ENCODE measurements around the gene POLR2A. TPM values are rescaled to one million over a fixed set of nuclear protein-coding genes. Genes with fewer than 3 reads are reported as not detected.

The POLR2A gene
- total and polyA plus RNA-seq, 2 of the 4 experiments (the other 2 are of a cell fraction): 54.0 to 56.6 TPM

DNA sequence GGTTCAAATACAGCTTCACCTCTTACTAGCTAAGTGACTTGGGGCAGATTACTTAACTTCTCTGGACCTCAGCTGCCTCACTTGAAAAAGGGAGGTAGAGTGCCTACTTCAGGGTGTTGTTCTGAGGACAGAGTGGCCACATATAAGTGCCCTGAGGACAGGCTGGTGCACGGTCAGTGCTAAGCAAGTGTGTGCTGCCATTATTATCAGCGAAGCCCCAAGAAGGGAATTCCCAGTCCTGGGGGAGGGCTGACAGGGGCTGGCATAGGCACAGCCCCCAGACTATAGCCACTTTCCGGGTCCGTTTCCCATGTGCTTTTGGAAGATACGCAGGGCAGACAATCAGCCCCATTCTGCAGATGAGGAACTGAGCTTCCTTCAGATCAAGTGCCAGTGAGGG lies 7.2 kb upstream of the POLR2A start:
- DNase-seq (no peak), ATAC-seq (ENCODE audit: low read depth) (no peak)
- Histone ChIP-seq H3K27ac (ENCODE audit: insufficient read depth, low read length) (peak overlapping the region; percentile 91), H3K36me3 (ENCODE audit: control insufficient read depth, insufficient read depth, low read length) (peaks cover 5% of the 10 kb centered on the region; the same call in 1 of the 2 replicates), H3K4me2 (ENCODE audit: low read depth, low read length) (peak overlapping the region; percentile 85), H4K5ac (ENCODE audit: low read depth, low read length) (no peak overlapping the region), H3K9me1 (ENCODE audit: insufficient read depth, low read length) (peaks cover 27% of the 10 kb centered on the region), H3K18ac (ENCODE audit: low read depth, low read length) (no peak overlapping the region), H3K79me1 (ENCODE audit: low read depth in 1 of 2, low read length in 2 of 2) (peaks cover 5 to 67% of the 10 kb centered on the region in 2 experiments; a peak in 3 of 4 replicates), H2AFZ (replicated peaks; ENCODE audit: low read length, poor library complexity) (no peak overlapping the region), H3K23ac (ENCODE audit: low read depth, low read length) (peak overlapping the region; percentile 39; the same call in 1 of the 2 replicates), H2AK5ac (ENCODE audit: low read depth, low read length) (peak overlapping the region; percentile 89), H3K27me3 (ENCODE audit: control insufficient read depth, insufficient read depth, low read length) (no peaks in the 10 kb centered on the region), H3K4me3 (ENCODE audit: insufficient read depth, low read depth, low read length) (peak overlapping the region; percentile 76; the same call in 1 of the 2 replicates), H3K9ac (ENCODE audit: low read depth, low read length) (peak overlapping the region; percentile 94), H3K9me3 (ENCODE audit: control insufficient read depth, insufficient read depth, low read length) (no peaks in the 10 kb centered on the region), H4K20me1 (ENCODE audit: insufficient read depth, low read length) (peaks cover 64% of the 10 kb centered on the region), H3K56ac (ENCODE audit: extremely low read depth, insufficient read depth, low read length) (peak overlapping the region; percentile 48; the same call in 1 of the 2 replicates), H2BK120ac (ENCODE audit: low read depth, low read length) (peak overlapping the region; percentile 60; the same call in 1 of the 2 replicates), H3K4me1 (ENCODE audit: control insufficient read depth, insufficient read depth, low read length) (peaks cover 22% of the 10 kb centered on the region), H2BK5ac (ENCODE audit: low read depth, low read length, poor library complexity, severe bottlenecking) (peak overlapping the region; percentile 86), H2BK20ac (ENCODE audit: low read depth, low read length) (no peak overlapping the region), H3K4ac (ENCODE audit: low read depth, low read length) (peak overlapping the region; percentile 93), H4K91ac (ENCODE audit: insufficient read depth, low read depth, low read length) (peak overlapping the region; percentile 94), H4K8ac (ENCODE audit: low read depth in 2 of 2, low read length in 2 of 2) (peak overlapping the region; percentile 30 to 48; a peak in 1 of 4 replicates), H2BK15ac (ENCODE audit: low read depth, low read length) (0 out of 3 replicates have a peak overlapping the region, but pooled peaks have one; percentile 16), H3K14ac (replicated peaks; ENCODE audit: low read depth, low read length) (peak overlapping the region; percentile 74), H2AK9ac (replicated peaks; ENCODE audit: low read depth, low read length, poor library complexity) (peak overlapping the region; percentile 98)
- in situ Hi-C loops (cut with MboI; ENCODE audit: low sequenced_read_pairs) (no loop called here), intact Hi-C loops (cut with micrococcal nuclease) (loop anchor here (1.0 kb wide), 1 partner anchor 40 kb away; no protein-coding TSS in a partner anchor), dilution Hi-C loops (cut with HindIII; ENCODE audit: low sequenced_read_pairs, unreplicated experiment) (no loop called here)
- 93% methylated on average over 5 of the region's 5 CpGs; no CpG with 5 or more reads in 1 of the 2 experiments for WGBS, 2 experiments (ENCODE audit: extremely low coverage in 2 of 2, insufficient read length in 1 of 2)
- CTCF ChIA-PET: interaction anchor here (2.2 kb wide), 1 partner anchor 40 kb away, joined by 10 read pairs; no protein-coding TSS in a partner anchor
- POLR2A ChIA-PET (ENCODE audit: unreplicated experiment): no interaction called here
- no peak for TF ChIP-seq FOS (IDR thresholded peaks at IDR 0.05; ENCODE audit: low read depth, low read length)
- TF ChIP-seq, protein P1, sequence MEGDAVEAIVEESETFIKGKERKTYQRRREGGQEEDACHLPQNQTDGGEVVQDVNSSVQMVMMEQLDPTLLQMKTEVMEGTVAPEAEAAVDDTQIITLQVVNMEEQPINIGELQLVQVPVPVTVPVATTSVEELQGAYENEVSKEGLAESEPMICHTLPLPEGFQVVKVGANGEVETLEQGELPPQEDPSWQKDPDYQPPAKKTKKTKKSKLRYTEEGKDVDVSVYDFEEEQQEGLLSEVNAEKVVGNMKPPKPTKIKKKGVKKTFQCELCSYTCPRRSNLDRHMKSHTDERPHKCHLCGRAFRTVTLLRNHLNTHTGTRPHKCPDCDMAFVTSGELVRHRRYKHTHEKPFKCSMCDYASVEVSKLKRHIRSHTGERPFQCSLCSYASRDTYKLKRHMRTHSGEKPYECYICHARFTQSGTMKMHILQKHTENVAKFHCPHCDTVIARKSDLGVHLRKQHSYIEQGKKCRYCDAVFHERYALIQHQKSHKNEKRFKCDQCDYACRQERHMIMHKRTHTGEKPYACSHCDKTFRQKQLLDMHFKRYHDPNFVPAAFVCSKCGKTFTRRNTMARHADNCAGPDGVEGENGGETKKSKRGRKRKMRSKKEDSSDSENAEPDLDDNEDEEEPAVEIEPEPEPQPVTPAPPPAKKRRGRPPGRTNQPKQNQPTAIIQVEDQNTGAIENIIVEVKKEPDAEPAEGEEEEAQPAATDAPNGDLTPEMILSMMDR (conservative IDR thresholded peaks at IDR 0.05; ENCODE audit: low read depth, low read length): no peak
- TF ChIP-seq, protein P2, sequence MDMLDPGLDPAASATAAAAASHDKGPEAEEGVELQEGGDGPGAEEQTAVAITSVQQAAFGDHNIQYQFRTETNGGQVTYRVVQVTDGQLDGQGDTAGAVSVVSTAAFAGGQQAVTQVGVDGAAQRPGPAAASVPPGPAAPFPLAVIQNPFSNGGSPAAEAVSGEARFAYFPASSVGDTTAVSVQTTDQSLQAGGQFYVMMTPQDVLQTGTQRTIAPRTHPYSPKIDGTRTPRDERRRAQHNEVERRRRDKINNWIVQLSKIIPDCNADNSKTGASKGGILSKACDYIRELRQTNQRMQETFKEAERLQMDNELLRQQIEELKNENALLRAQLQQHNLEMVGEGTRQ (IDR thresholded peaks at IDR 0.05; ENCODE audit: low read depth, low read length): no peak
- TF ChIP-seq POLR2A (IDR thresholded peaks at IDR 0.05; ENCODE audit: low read depth, low read length): no peak
- no peak for TF ChIP-seq MXI1 (IDR thresholded peaks at IDR 0.05; ENCODE audit: borderline replicate concordance, low read depth, low read length)
- no peak for TF ChIP-seq RFX5 (IDR thresholded peaks at IDR 0.05; ENCODE audit: low read depth, low read length)
- TF ChIP-seq SMC3 (IDR thresholded peaks at IDR 0.05; ENCODE audit: low read depth, low read length): no peak
- TF ChIP-seq, protein P3, sequence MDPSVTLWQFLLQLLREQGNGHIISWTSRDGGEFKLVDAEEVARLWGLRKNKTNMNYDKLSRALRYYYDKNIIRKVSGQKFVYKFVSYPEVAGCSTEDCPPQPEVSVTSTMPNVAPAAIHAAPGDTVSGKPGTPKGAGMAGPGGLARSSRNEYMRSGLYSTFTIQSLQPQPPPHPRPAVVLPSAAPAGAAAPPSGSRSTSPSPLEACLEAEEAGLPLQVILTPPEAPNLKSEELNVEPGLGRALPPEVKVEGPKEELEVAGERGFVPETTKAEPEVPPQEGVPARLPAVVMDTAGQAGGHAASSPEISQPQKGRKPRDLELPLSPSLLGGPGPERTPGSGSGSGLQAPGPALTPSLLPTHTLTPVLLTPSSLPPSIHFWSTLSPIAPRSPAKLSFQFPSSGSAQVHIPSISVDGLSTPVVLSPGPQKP (IDR thresholded peaks at IDR 0.05; ENCODE audit: borderline replicate concordance, low read depth, low read length): no peak
- no peak for TF ChIP-seq RAD21 (IDR thresholded peaks at IDR 0.05; ENCODE audit: low read length)
- no peak for TF ChIP-seq CEBPB (IDR thresholded peaks at IDR 0.05; ENCODE audit: low read depth, low read length)
- no peak for TF ChIP-seq CHD1 (IDR thresholded peaks at IDR 0.05; ENCODE audit: low read depth, low read length)
- no peak for TF ChIP-seq NFE2L2 (IDR thresholded peaks at IDR 0.05; ENCODE audit: low read depth, low read length)
- no peak for TF ChIP-seq MAZ (IDR thresholded peaks at IDR 0.05; ENCODE audit: borderline replicate concordance, low read depth, low read length)
- no peak for TF ChIP-seq MAFK (IDR thresholded peaks at IDR 0.05; ENCODE audit: low read depth, low read length)
- no peak for TF ChIP-seq RCOR1 (IDR thresholded peaks at IDR 0.05; ENCODE audit: insufficient replicate concordance, low read length)
- TF ChIP-seq BHLHE40 (IDR thresholded peaks at IDR 0.05; ENCODE audit: low read depth, low read length): no peak
- BruUV-seq (replicated peaks): no TSS peak
